GM12892 (cell line): ENCODE results near the gene MINDY4.

Experiments used
- DNase-seq: peaks from one replicate; pipeline ENCODE4 v3.0.0; 2011; ENCODE audit not compliant: insufficient read length
- FAIRE-seq: peaks from 2 replicates; lab custom pipeline; 2011; peaks lifted over from hg19 to GRCh38; lab: Jason Lieb, UNC
- POLR2A ChIP-seq: IDR thresholded peaks from 2 replicates; pipeline ENCODE4 v1.6.1; 2011; ENCODE audit warnings: low read depth, low read length, control low read depth
- POLR2AphosphoS5 ChIP-seq: IDR thresholded peaks from 2 replicates; pipeline ENCODE4 v1.6.1; 2011; ENCODE audit warnings: low read depth, low read length, control low read depth
- TAF1 ChIP-seq: IDR thresholded peaks from 2 replicates; pipeline ENCODE4 v1.6.1; 2011; ENCODE audit warnings: low read depth, mild to moderate bottlenecking, control low read depth, low read length, borderline replicate concordance

MINDY4 gene

GRCh38 chr7:30782690-30783089 is 11.5 kb downstream of the MINDY4 start:
- TF ChIP-seq POLR2A: no peak
- no peak for TF ChIP-seq TAF1
- TF ChIP-seq POLR2AphosphoS5: no peak
- DNase-seq: no peak
- FAIRE-seq: no peak

- FAIRE-seq: no peak
- TF ChIP-seq POLR2A (no peak), TAF1 (no peak)
- DNase-seq: no peak
Observed at GRCh38 chr7:30785786-30786185, 14.6 kb downstream of the MINDY4 start.

- TF ChIP-seq POLR2AphosphoS5 (no peak), POLR2A (no peak), TAF1 (no peak)
- DNase-seq (no peak), FAIRE-seq (no peak)
Observed at GRCh38 chr7:30787486-30787885, 16.3 kb downstream of the MINDY4 start.

- TF ChIP-seq POLR2A: no peak
- TF ChIP-seq TAF1: no peak
- TF ChIP-seq POLR2AphosphoS5: no peak
- FAIRE-seq (no peak), DNase-seq (no peak)
Observed at GRCh38 chr7:30788640-30789333, 17.6 kb downstream of the MINDY4 start.

GRCh38 chr7:30789334-30789711 is 18.1 kb downstream of the MINDY4 start:
- DNase-seq (no peak), FAIRE-seq (no peak)
- no peak for TF ChIP-seq TAF1
- TF ChIP-seq POLR2AphosphoS5: no peak
- no peak for TF ChIP-seq POLR2A

GRCh38 chr7:30790356-30790755 is 19.1 kb downstream of the MINDY4 start:
- FAIRE-seq (no peak), DNase-seq (no peak)
- TF ChIP-seq TAF1 (no peak), POLR2AphosphoS5 (no peak), POLR2A (no peak)

GRCh38 chr7:30791114-30791513 is 19.9 kb downstream of the MINDY4 start:
- FAIRE-seq (no peak), DNase-seq (no peak)
- TF ChIP-seq POLR2A: no peak
- TF ChIP-seq POLR2AphosphoS5: no peak

GRCh38 chr7:30795161-30795948 is 24.1 kb downstream of the MINDY4 start:
- DNase-seq: no peak
- FAIRE-seq: no peak
- no peak for TF ChIP-seq POLR2A
- no peak for TF ChIP-seq TAF1
- TF ChIP-seq POLR2AphosphoS5: no peak

GRCh38 chr7:30796105-30796869 is 25.1 kb downstream of the MINDY4 start:
- DNase-seq: no peak
- TF ChIP-seq POLR2A (no peak), TAF1 (no peak), POLR2AphosphoS5 (no peak)
- FAIRE-seq: no peak

GRCh38 chr7:30797176-30798040 is 26.2 kb downstream of the MINDY4 start:
- TF ChIP-seq POLR2AphosphoS5 (no peak), TAF1 (no peak), POLR2A (no peak)
- no peak for DNase-seq
- FAIRE-seq: no peak
